PFSK-1 (cell line): Measurements from ENCODE around the gene CORO2A.

Experiments used
- FOXP2 ChIP-seq: optimal IDR thresholded peaks from 2 replicates; pipeline ENCODE3; 2011; ENCODE audit warnings: borderline replicate concordance, control low read depth, inconsistent platforms; ENCODE audit not compliant: insufficient read depth; ENCODE audit errors: extremely low read length, extremely low read depth
- POLR2AphosphoS5 ChIP-seq: IDR thresholded peaks from 2 replicates; pipeline ENCODE4 v1.6.1; 2012; ENCODE audit warnings: low read depth, mild to moderate bottlenecking, control low read depth, low read length, moderate library complexity
- REST ChIP-seq, 2 experiments: IDR thresholded peaks; 2 replicates each; pipeline versions ENCODE4 v1.6.1 to v1.8.0; 2011 to 2012; ENCODE audit warnings: low read depth in 2 of 2, low read length in 2 of 2, control low read depth in 1 of 2, inconsistent platforms in 1 of 2, mild to moderate bottlenecking in 1 of 2, moderate library complexity in 1 of 2; ENCODE audit not compliant: insufficient read depth in 1 of 2
- SIN3A ChIP-seq: IDR thresholded peaks from 2 replicates; pipeline ENCODE4 v1.6.1; 2012; ENCODE audit warnings: mild to moderate bottlenecking, low read length, moderate library complexity, borderline replicate concordance; ENCODE audit not compliant: insufficient read depth
- TAF1 ChIP-seq: IDR thresholded peaks from 2 replicates; pipeline ENCODE4 v1.6.1; 2012; ENCODE audit warnings: low read length, control low read depth, borderline replicate concordance; ENCODE audit not compliant: insufficient read depth

GRCh38 chr9:98132806-98133631 is 59.4 kb downstream of the CORO2A start:
- TF ChIP-seq TAF1 (no peak), POLR2AphosphoS5 (no peak), FOXP2 (no peak), REST (IDR thresholded peaks at IDR 0.05; ENCODE audit: insufficient read depth in 1 of 2, low read depth in 2 of 2, low read length in 2 of 2) (no peak), SIN3A (no peak)
